Left ventricle myocardium inferior (tissue), 1 donor: ENCODE results near the gene CFAP92. TPM values are rescaled to one million over a fixed set of nuclear protein-coding genes. Genes with fewer than 3 reads are reported as not detected.

Source experiments
- DNase-seq: peaks from one replicate; pipeline ENCODE4 v3.0.0-alpha.2; 2020
- H3K27ac ChIP-seq: fragments of 200-600 bp; replicated peaks from 2 replicates; pipeline ENCODE4 v1.8.0; 2021
- H3K27me3 ChIP-seq: fragments of 200-600 bp; 2 replicates; pipeline ENCODE4 v1.8.0; 2021; ENCODE audit warnings: low read depth
- H3K36me3 ChIP-seq: fragments of 200-600 bp; 2 replicates; pipeline ENCODE4 v1.8.0; 2021
- H3K4me1 ChIP-seq: fragments of 200-600 bp; 2 replicates; pipeline ENCODE4 v1.8.0; 2021
- H3K4me3 ChIP-seq: fragments of 200-600 bp; 2 replicates; pipeline ENCODE4 v1.8.0; 2021; ENCODE audit warnings: mild to moderate bottlenecking, moderate library complexity
- H3K9me3 ChIP-seq: fragments of 200-600 bp; replicated peaks from 2 replicates; pipeline ENCODE4 v1.8.0; 2021
- intact Hi-C: fragments of 100-400 bp; cut with micrococcal nuclease; formaldehyde crosslinking; loops from one replicate; pipeline ENCODE4 v1.11.0; 2022
- long read RNA-seq: library from polyadenylated mRNA; unstranded; transcript quantifications from one replicate; pipeline ENCODE4 v2.0.0, GENCODE V29; 2021
- total RNA-seq: library from RNA; stranded (reverse); fragmentation: NEBNext Ultra II Directional; extraction: Animal tissue kit (Norgen Biotek cat#: 25700); gene quantifications from one replicate; pipeline ENCODE4 v1.2.1, GENCODE V29; 2021
- TF ChIP-seq, protein P1 (sequence below): fragments of 200-600 bp; IDR thresholded peaks from 2 replicates; pipeline ENCODE4 v1.8.0; 2021; ENCODE audit warnings: antibody characterized with exemption, mild to moderate bottlenecking, borderline replicate concordance
- donor health status: DM: no; HTN: yes; CAD: no; lungs with severe emphysema.

The CFAP92 gene, protein sequence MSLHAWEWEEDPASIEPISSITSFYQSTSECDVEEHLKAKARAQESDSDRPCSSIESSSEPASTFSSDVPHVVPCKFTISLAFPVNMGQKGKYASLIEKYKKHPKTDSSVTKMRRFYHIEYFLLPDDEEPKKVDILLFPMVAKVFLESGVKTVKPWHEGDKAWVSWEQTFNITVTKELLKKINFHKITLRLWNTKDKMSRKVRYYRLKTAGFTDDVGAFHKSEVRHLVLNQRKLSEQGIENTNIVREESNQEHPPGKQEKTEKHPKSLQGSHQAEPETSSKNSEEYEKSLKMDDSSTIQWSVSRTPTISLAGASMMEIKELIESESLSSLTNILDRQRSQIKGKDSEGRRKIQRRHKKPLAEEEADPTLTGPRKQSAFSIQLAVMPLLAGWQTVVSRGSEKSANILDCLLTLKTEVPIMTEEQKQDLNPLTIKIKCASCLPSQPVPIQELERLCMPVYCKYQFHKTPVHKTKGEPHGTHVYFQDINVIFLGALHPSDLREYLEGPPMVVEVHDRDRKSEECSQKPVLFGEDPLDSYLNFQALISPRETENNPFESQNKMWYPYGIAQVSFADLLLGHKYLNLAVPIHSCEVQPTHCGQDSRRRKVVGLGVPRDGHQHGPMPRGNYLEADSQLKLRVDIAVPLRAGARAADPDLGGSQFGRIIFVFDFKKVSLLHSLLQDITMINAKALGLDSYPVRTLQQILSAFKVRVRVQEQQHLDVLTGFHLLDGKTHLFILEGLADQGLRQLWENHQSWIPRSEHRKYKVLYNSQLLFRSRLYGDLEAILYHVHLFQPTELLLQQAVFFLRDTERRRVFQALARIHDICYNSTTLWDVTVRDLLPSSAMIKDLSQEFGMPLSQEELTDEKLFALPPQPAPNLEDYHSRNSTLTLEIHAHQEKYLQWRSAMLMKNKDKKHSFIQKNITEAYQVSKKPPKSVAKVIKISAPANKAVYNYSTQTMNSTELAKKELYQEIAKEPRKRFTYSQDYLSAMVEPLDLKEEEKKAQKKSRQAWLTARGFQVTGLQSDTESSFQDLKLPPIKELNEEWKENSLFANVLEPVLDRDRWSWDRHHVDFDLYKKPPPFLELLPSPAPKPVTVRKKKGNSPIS
- total RNA-seq, result 0.25 TPM
- long read RNA-seq, result 0 reads

DNA sequence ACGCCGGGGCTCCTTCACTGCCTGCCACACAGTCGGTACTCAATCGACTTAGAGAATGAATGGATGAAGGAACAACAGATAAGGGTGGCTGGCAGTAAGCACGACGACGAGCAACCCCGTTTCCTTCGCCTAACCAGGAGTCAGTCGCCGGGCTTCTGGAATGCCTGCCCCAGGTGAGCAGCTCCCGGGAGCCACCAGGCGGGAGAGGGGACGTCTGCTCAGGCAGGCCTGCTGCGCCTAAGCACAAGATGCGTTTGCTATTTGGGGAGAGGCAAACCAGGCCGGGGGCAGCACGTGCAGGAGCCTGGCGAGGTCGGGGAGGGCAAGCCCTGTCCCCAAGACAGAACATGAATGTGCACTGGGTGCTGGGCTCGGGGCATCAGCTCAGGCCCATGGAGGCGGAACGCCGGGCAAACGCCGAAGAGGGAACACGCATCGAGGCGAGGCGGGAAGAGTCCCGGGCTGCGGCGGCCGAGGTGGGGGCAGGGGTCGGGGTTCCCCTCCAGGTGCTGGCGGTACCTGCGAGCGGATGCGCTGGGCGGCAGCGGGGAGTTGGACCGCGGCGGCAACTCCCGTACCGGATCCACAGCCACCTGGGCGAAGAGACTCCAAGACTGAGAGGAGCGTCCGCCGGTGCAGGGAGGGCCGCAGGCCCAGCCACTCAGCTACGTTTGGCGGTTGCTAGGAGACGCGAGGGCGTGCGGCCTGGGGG is at the start of gene CFAP92:
Gene CFAP92 (minus strand): TSS at position 616 of the 712 bp plus-strand sequence. CDS start 772 bp downstream, outside the sequence.
- no peaks in the 10 kb centered on the region for H3K27me3 ChIP-seq
- peaks cover 17% of the 10 kb centered on the region for H3K4me1 ChIP-seq
- H3K36me3 ChIP-seq, result no peaks in the 10 kb centered on the region
- DNase-seq, result peak; percentile 89
- intact Hi-C loops, result no loop called here
- peak within 1 kb of the TSS; percentile 70 for H3K4me3 ChIP-seq
- TF ChIP-seq, protein P1, sequence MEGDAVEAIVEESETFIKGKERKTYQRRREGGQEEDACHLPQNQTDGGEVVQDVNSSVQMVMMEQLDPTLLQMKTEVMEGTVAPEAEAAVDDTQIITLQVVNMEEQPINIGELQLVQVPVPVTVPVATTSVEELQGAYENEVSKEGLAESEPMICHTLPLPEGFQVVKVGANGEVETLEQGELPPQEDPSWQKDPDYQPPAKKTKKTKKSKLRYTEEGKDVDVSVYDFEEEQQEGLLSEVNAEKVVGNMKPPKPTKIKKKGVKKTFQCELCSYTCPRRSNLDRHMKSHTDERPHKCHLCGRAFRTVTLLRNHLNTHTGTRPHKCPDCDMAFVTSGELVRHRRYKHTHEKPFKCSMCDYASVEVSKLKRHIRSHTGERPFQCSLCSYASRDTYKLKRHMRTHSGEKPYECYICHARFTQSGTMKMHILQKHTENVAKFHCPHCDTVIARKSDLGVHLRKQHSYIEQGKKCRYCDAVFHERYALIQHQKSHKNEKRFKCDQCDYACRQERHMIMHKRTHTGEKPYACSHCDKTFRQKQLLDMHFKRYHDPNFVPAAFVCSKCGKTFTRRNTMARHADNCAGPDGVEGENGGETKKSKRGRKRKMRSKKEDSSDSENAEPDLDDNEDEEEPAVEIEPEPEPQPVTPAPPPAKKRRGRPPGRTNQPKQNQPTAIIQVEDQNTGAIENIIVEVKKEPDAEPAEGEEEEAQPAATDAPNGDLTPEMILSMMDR, result no peak
- no peak within 1 kb of the TSS for H3K27ac ChIP-seq
- no peaks in the 10 kb centered on the region for H3K9me3 ChIP-seq

DNA sequence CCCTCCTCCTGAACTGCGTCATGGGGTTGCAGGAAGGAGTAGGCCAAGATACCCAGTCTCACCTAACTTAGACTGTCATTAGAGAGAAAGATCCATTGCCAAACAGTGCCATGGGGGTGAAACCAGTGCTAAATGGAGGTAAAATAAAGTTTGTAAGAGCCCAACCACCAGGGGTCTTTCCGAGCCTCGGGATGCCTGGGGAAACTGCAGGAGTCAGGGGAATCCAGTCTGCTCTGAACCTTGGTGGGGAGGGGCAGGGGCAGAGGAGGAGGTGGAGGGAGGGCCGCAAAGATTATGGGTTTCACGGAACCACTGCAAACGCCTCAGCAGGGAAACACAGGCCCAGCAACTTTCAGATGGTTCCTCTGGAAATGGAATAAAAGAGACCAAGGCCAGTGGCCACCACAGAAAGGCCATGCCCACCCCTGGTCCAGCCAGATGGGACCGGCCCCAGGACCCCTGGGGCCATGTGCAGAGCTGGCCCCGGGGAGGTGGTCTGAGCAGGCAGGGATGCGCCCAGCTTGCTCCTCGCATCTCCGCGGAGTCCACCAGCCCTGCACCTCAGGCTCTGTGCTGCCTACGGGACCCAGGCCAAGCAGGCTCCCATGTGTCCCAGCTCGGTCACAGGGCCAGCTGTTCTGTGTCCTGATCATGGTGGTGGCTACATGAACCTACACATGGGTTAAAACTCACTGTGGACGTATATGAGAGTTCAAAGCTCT is 46.9 kb upstream of the CFAP92 start:
- TF ChIP-seq, protein P1, result no peak
- no peaks in the 10 kb centered on the region for H3K36me3 ChIP-seq
- DNase-seq, result no peak
- intact Hi-C loops, result no loop called here
- peaks cover 10% of the 10 kb centered on the region for H3K4me1 ChIP-seq
- H3K27me3 ChIP-seq, result peaks cover 5% of the 10 kb centered on the region
- H3K27ac ChIP-seq, result no peak overlapping the region
- H3K9me3 ChIP-seq, result peaks cover 15% of the 10 kb centered on the region
- no peak overlapping the region for H3K4me3 ChIP-seq

DNA sequence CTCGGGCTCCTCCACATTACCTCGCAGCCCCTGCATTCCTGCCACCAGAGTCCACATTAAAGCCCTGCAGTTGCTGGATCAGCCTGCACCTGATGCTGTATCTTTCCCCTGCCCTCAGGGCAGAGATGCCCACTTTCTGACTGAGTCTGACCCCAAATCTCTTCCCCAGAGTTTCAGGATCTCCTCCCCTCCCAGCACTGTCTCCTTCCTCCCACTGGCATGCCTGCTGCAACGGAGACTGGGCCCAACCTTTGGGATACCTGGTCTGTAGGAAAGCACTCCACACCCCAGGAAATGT is 46.1 kb upstream of the CFAP92 start:
- H3K27ac ChIP-seq, result no peak overlapping the region
- H3K4me1 ChIP-seq, result peaks cover 4% of the 10 kb centered on the region
- TF ChIP-seq, protein P1, result no peak
- peaks cover 3% of the 10 kb centered on the region for H3K27me3 ChIP-seq
- peaks cover 13% of the 10 kb centered on the region for H3K9me3 ChIP-seq
- DNase-seq, result no peak
- H3K4me3 ChIP-seq, result no peak overlapping the region
- intact Hi-C loops, result no loop called here
- no peaks in the 10 kb centered on the region for H3K36me3 ChIP-seq

DNA sequence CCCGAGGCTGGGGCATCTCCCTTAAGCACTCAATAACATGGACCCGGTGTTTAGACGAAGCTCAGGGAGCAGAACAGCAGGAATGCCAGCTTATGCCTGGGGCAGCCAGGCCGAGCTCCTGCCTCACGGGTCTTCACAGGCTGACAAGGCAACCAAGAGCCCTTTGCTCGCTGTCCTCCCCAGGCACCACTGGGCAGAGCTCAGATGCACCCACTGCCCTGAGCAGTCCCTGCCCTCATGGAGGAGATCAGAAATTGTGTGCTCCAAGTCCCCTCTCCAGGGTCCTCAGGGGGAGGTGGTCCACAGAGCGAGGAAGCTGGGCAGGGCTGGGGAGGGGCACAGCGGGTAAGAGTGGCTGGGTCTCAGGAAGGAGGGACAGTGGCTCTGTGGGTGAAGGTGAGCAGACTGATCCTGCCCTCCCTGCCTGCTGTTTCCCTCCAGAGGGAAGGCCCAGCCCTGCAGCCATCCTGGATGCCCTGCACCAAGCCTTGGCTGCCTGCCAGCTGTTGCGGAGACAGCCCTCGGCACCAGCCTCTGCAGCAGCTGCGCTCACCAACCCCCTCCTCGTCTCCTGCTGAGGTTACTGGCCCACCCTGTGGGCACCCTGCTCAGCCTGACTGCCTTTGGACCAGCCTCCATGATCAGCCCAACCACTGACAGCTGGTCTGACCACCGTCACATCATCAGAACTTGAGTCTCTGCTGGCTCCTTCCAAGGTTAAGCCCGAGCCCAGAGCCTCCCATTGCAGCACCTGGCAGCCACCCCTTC is 45.6 kb upstream of the CFAP92 start:
- intact Hi-C loops, result no loop called here
- DNase-seq, result no peak
- no peaks in the 10 kb centered on the region for H3K36me3 ChIP-seq
- no peaks in the 10 kb centered on the region for H3K27me3 ChIP-seq
- H3K4me3 ChIP-seq, result no peak overlapping the region
- TF ChIP-seq, protein P1, result no peak
- peaks cover 8% of the 10 kb centered on the region for H3K9me3 ChIP-seq
- H3K4me1 ChIP-seq, result peaks cover 4% of the 10 kb centered on the region
- H3K27ac ChIP-seq, result no peak overlapping the region
